Fibroblast of skin of abdomen (primary cell): Measurements from ENCODE around the gene KLLN. TPM values are rescaled to one million over a fixed set of nuclear protein-coding genes. Genes with fewer than 3 reads are reported as not detected.
"Not testable (repeated sequence)": the region's sequence is repeated elsewhere in the genome, so short reads cannot be mapped to it uniquely, and the experiment has no call there.

ENCODE experiments used
- DNase-seq: peaks from one replicate; pipeline ENCODE4 v3.0.0-alpha.2; 2013
- polyA plus RNA-seq, 2 experiments: library from polyadenylated mRNA; unstranded; fragments of 120-200 nt; gene quantifications; one replicate each; pipeline ENCODE4 v1.2.1, GENCODE V29; 2013; ENCODE audit not compliant: insufficient read length in 2 of 2

The KLLN gene, protein sequence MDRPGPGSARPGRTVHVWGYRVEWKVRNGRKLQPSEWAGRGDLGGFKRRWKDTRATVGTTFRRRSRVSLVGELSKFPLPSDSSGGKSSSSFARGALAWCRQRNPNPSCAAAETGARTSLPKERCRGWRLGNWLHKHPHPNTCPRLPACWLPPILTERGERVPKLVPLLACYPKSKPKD
- 0.75 TPM for polyA plus RNA-seq (2013, experiment 1 of 2; ENCODE audit: insufficient read length)
- 0.76 TPM for polyA plus RNA-seq (2013, experiment 2 of 2; ENCODE audit: insufficient read length)

DNA sequence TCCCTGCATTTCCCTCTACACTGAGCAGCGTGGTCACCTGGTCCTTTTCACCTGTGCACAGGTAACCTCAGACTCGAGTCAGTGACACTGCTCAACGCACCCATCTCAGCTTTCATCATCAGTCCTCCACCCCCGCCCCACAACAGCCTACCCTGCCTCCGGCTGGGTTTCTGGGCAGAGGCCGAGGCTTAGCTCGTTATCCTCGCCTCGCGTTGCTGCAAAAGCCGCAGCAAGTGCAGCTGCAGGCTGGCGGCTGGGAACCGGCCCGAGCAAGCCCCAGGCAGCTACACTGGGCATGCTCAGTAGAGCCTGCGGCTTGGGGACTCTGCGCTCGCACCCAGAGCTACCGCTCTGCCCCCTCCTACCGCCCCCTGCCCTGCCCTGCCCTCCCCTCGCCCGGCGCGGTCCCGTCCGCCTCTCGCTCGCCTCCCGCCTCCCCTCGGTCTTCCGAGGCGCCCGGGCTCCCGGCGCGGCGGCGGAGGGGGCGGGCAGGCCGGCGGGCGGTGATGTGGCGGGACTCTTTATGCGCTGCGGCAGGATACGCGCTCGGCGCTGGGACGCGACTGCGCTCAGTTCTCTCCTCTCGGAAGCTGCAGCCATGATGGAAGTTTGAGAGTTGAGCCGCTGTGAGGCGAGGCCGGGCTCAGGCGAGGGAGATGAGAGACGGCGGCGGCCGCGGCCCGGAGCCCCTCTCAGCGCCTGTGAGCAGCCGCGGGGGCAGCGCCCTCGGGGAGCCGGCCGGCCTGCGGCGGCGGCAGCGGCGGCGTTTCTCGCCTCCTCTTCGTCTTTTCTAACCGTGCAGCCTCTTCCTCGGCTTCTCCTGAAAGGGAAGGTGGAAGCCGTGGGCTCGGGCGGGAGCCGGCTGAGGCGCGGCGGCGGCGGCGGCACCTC, at the start of gene KLLN, which contains the start of gene PTEN:
KLLN (minus strand) TSS at position 481 of the 891 bp plus-strand sequence. CDS start 1,046 bp downstream, outside the sequence.
PTEN (plus strand) TSS at position 573 of the 891 bp plus-strand sequence. CDS start 845 bp downstream, outside the sequence.
- peak; percentile 96 for DNase-seq

DNA sequence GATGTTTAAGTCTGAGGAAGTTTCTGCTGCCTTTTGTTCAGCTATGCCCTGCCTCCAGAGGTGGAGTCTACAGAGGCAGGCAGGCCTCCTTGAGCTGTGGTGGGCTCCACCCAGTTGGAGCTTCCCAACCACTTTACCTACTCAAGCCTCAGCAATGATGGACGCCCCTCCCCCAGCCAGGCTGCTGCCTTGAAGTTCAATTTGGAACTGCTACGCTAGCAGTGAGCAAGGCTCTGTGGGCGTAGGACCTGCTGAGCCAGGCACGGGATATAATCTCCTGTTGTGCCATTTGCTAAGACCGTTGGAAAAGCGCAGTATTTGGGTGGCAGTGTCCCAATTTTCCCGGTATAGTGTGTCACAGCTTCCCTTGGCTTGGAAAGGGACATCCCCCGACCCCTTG, 40.1 kb upstream of the KLLN start:
- DNase-seq = not testable (repeated sequence)

DNA sequence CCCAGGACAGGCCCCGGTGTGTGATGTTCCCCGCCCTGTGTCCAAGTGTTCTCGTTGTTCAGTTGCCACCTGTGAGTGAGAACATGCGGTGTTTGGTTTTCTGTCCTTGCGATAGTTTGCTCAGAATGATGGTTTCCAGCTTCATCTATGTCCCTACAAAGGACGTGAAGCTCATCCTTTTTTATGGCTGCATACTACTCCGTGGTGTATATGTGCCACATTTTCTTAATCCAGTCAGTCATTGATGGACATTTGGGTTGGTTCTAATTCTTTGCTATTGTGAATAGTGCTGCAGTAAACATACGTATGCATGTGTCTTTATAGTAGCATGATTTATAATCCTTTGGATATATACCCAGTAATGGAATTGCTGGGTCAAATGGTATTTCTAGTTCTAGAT, 34.6 kb upstream of the KLLN start:
- not testable (repeated sequence) for DNase-seq

DNA sequence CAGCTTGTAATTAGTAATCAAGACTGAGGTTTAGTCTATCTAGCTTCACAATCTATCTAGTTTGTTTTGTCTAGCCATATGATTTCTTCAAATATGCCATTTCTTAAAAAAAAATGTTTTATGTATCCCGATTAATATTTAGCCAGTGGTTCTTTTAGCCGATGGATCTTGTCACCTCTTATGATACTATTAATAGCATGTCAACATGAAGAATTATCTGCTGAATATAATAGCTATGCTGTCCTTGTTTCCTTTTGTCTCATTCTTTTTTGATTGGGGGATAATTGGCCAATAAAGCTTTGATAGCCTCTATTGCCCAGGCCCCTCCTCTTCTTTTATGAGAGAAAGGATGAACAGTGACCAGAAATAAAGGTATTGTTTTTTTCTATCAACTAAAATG, 32.9 kb upstream of the KLLN start:
- DNase-seq = no peak

DNA sequence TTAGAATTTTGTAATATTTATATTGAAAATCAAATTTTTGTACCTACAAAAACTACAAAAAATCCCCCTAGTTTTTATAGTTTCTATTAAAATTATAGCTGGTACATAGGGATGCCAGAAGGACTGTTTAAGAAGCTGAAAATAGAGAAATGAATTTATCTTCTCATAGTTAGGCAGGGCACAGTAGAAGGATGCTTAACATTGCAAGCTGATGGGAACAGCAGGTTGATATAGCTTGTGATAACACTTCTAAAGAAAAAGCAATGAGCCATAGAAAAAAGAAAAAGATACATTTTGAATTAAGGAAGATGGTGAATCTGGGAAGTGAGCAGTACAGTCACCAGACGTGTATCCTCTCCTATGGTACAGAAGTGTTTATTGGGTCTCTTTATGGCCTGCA, 32.1 kb upstream of the KLLN start:
- DNase-seq = no peak

DNA sequence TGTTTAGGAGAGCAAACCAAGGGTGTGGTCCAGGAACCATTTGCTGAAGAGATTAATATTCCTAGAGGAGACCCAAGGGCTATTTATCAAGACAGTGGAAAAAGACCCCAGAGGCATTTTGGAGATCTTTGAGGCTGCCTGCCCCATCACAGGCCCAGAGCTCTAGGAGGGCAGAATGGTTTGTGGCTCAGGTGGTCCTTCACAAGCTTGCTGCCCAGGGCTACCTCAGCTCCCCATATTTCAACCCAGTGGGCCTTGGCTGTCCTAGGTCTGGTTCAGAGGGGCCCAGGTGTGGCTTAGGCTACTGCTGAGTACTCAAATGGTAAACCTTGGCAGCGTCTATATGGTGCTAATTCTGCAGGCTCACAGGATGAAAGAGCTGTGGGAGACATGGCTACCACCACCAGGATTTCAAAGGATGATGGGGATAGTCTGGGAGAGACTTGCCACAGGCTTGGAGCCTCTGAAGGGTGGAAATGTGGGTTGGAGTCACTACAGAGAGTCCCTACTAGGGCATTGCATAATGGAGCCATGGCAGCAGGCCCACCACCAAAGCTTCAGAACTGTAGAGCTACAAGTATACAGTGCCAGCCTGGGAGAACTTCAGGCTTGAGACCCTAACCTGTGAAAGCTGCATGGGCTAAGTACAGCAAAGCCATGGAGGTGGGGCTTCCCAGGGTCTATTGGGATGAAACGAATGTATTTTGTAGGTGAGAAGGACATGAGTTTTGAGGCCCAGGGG, 24.4 kb upstream of the KLLN start:
- no peak for DNase-seq

DNA sequence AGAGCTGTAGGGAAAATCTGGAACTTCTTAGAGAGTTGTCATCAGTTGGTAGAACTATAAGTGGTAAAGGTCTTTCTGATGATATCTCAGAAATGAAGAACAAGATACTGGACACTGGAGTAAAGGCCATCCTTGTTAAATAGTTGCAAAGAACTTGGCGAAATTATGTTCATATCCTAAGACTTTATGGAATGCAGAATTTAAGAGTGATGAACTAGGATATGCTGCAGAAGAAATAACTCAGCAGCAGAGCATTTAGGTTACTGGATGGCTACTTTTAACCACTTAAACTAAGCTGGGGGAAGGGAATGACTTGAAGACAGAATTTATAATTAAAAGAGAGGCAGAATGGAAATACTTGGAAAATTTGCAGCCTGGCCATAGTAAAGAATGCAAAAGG, 23.8 kb upstream of the KLLN start:
- DNase-seq = peak; percentile 12

DNA sequence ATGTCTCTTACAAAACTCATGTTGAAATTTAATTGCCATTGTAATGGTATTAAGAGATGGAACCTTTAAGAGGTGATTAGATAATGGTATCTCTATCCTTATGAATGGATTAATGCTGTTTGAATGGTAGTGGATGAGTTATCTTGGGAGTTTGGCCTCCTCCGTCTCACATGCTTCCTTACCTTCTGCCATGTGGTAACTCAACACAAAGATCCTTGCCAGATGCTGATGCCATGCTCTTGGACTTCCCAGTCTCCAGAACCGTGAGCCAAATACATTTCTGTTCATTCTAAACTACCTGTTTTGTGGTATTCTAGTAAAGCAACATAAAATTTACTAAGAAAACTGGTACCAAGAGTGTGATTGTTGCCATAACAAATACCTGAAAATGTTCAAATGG, 23.3 kb upstream of the KLLN start:
- DNase-seq = no peak

DNA sequence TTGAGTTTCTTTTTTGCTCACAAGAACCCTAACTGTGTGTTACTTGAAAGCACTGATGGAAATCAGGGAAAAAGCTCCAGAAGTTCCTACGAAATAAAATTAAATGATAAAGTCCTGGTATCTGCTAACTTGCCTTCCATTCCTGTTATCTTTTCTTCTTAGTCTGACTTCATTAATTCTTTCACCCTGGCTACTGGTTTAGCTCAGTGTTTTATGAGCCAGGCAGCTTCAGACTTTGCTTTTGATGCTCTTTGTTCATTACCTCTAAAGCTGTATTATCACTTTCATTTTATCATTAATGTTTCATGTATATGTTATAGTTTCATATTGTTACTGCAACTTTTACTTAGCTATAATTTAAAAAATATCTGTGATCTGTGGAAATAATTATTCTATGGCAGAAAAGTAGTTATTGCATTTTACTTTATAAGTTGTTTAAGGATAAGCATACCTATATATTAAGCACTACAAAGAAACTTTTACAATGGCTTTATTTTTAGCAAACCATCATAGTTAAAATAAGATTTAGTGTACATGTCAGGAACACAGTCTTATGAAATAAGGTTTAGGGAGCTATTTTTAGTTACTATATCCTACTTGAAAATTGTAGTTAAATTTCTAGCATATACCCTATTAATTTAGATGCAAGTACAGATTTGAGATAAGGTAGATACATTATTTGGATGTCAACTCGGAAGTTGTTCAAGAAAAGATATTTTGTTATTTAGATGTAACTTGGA, 19.4 kb upstream of the KLLN start:
- DNase-seq = no peak

DNA sequence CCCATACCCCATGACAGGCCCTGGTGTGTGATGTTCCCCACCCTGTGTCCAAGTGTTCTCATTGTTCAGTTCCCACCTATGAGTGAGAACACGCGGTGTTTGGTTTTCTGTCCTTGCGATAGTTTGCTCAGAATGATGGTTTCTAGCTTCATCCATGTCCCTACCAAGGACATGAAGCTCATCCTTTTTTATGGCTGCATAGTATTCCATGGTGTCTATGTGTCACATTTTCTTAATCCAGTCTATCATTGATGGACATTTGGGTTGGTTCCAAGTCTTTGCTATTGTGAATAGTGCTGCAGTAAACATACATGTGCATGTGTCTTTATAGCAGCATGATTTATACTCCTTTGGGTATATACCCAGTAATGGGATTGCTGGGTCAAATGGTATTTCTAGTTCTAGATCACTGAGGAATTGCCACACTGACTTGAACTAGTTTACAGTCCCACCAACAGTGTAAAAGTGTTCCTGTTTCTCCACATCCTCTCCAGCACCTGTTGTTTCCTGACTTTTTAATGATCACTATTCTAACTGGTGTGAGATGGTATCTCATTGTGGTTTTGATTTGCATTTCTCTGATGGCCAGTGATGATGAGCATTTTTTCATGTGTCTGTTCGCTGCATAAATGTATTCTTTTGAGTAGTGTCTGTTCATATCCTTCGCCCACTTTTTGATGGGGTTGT, 18.2 kb upstream of the KLLN start:
- not testable (repeated sequence) for DNase-seq

DNA sequence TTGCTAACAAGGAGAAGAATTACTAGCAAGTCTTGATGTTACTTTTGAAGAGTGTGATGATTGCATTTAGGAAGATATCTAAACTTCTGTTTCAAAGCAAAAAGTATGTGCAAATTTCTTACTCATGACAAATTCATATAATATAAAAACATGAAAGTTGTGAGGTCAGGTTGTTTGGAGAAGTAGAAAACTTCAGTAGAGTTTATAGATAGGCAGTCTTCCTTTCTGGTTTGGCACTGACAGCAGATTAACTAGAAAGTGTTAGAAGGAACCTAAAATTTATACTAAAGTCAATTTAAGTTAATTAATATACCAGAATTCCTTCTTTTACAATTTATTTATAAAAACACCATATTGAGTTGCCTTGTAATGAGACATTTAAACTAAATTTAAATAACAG, 17.0 kb upstream of the KLLN start:
- no peak for DNase-seq

DNA sequence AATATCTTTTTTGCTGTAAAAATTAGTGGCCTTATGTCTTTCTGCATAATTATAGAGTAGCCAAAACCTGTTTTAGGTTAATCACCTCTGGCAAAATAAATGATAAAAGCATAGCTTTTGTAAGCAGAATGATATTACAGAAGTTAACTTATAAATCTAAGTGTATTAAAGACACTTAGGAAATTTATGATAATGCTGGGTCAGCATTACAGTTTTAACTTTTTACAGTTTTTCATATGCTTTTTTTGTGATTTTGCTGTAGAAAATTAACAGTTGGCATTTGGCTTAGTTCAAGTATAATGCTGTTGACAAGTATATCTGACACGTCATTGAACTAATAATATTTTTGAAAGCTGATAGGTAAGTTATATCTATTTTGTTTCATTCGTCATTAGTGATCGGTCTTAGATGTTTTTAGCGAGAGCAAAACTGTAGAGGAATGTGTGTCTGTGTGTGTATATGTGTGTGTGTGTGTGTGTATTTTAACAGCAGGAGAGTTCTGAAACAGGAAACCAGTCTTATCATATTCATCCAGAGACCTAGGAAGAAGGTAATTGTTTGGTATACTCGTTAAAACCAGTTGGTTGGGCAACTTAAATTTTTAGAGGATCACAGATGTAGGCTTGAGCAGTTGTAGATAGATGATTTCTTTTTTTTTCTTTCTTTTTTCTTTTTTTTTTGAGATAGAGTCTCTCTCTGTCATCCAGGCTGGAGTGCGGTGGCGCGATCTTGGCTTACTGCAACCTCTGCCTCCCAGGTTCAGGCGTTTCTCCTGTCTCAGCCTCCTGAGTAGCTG, 15.5 kb upstream of the KLLN start:
- DNase-seq = no peak

DNA sequence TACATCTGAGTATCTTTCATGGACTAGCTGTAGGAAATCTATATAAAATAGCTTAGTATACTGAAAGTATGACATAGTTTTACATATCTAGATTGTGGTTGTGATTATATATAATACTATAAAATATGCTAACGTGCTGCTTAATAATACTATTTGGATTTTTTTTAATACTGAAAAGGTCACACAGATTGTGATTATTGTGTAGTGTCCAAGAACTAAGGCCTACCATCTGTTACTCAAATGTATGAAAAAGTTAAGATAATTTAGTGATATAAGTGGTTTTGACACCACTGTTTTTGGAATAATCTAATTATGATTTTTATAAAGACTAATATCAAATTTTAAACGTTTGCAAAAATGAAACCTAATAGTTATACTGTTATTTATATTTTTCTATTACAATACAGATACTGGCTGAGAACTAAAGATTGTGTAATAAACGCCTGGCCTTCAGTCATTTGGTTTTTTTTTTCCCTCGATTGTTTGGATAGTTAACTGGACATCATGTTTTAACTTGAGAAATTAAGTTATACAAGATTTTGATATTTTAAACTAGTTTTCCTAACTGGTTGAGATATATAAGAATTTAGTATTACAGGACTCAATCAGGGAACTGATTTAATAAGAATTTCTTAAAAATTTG, 12.7 kb upstream of the KLLN start:
- DNase-seq = no peak

DNA sequence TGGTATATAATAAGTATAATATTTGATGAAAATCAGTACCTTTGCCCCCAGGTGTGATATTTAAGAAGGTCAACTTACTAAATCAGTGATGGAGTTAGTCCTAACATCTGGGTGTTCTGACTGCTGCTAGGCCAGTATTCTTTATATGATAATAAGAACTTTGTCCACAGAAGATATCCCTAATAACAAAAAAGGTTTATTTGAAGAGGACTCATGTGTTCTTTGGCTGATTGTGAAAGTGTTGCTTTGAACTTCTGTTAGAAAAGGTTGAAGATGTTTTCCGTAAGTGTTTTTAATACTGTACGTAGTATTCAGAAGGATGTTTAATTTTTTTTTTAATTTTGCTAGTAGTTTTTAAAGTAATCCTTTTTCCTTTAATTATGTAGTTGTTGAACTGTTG, 10.3 kb upstream of the KLLN start:
- DNase-seq = no peak

DNA sequence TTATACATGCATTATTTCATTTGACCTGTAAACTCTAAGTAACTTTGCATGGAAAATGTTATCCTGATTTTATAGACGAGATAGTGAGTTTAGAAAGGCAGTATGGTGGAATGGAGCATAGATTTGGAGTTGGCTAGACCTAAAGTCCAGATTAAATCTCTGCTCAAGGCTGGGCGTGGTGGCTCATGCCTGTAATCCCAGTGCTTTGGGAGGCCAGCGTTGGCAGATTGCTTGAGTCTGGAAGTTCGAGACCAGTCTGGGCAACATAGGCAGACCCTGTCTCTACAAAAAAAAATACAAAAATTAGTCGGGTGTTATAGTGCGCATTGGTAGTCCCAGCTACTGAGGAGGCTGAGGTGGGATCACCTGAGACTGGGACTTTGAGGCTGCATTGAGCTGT, 9.5 kb upstream of the KLLN start:
- DNase-seq = no peak

DNA sequence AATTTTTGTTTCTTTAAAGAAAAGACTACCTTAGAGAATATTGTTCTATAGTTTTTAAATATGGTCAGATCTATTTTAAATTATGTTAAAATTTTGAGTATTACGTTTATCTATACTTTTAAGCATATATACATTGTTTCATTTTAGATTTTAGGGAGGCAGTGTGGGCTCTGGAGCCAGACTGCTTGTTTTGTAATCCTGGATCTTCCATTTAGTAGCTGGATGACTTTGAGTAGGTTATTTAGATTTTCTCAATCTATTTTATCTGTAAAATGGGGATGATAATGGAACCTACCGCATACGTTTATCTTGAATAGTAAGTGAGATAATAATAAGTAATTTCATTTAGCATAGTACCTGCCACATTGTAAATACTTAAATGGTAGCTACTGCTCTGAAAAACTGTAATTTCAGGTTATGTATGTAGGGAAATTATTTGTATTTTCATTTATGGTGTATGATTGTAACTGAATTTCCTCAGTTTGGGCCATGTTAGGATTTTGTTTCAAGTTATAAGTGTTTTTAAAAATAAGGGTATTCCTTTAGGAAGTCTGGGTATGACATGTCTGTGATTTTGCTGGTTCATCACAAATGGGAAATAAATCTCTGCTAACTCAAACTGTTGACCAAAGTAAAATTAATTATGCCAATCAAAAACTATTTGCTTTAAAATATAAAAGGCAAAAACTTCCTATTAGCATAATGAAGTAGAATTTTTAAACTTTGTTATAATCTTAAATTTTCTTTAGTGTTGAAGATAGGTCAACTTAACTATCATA, 6.6 kb upstream of the KLLN start:
- DNase-seq = no peak

DNA sequence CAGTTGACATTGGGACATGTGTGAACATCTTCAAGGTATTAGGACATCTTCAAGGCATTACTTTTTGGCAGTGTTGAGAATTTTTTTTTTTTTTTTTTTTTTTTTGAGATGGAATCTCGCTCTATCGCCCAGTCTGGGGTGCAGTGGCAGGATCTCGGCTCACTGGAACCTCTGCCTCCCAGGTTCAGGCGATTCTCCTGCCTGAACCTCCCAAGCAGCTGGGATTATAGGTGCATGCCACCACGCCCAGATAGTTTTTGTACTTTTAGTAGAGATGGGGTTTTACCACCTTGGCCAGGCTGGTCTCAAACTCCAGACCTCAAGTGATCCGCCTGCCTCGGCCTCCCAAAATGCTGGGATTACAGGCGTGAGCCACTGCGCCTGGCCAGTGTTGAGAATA, 5.8 kb upstream of the KLLN start:
- DNase-seq = not testable (repeated sequence)

DNA sequence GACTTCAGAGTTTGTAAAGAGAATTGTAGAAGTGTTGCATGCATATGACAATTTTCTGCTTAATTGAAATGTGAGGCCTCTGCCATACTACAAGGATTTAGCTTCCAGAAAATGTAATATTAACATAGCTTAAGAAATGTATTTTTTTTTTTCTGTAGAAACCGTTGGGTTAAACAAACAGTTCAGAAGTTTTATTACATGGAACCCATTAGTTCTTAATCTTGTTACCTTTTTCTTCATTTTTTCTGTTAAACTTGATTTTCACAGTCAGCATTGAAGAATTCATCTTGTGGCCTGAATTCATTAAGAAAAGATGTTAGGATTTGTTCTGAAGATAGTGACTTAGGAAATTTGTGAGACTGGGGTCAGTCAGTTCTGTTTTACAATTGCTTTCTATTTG, 4.9 kb upstream of the KLLN start:
- peak; percentile 37 for DNase-seq

DNA sequence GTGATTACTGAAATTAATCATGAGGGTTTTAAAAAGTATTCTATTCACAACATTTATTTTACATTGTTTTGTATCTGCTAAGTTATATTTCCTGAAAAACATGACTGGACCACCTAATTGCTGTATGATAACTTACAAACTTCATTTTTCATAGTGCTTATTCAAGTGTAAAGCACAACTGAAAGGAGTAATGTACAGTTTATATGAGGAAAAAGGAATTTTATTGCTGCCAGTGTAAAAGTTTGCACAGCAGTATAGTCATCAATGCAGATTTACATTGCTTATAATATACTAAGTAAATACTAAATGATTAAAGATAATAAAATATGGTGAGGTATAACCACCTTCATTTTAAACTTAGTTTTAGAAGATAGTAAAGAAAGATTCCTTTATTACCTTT, 4.1 kb upstream of the KLLN start:
- no peak for DNase-seq
